Dedifferentiated amniotic fluid mesenchymal stem cell (primary cell): ENCODE data around the gene ARID5A.

ENCODE experiments used
- DNase-seq: peaks from one replicate; pipeline ENCODE4 v3.0.0-alpha.2; 2016; ENCODE audit errors: extremely low spot score

Gene ARID5A

DNA sequence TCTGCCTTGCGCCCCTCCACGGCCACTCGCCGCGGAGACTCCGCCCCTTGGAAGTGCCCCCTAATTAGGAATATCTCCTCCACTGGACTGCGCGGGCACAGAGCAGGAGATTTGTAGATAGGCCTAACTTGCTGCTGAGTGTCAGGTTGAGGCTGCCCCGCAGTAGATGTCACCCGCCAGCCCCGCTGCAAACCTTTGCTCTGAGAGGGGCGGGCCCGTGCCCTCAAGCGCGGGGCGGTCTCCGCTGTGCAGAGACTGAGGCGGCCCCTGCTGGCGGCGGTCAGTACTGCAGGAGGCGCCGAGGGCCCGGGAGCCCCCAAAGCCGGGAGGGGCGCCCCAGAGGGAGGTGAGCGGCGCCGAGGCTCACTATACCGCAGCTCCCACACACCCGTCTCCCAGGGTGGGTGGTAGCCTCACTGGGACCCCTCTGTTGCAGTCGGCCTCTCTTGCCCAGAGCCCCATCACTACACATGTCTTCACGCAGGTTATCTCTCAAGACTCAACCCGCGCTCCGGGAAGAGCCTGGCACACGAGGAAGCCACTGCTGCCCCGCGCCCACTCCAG, 28.5 kb upstream of the ARID5A start:
- no peak for DNase-seq

DNA sequence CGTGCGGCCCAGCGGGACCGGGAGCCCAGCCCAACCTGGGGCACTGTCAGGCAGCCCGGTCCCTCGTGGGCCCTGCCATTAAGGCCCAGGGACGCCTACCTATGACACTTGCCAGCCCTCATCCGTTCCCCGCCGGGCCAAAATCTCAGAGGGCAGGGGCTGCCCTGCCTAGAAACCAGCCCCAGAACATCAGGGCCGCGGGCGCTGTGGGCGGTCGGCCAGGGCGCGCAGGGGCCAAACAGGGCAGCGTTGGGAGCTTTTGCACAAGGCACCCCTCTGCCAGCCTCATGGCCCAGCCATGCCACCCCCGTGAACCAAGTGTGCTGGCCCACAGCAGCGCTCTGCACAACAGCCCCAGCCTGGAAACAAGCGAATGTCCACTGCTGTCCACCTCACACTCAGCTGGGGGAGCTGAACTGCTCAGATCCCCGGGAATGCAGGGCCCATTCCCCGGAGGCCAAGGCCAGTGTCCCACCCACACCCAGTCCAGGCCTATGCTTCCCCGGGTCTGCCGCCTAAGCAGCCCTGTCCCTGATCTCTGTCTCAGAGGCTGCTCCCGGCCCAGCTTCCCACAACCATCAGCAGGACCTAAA, 27.9 kb upstream of the ARID5A start:
- DNase-seq = no peak

DNA sequence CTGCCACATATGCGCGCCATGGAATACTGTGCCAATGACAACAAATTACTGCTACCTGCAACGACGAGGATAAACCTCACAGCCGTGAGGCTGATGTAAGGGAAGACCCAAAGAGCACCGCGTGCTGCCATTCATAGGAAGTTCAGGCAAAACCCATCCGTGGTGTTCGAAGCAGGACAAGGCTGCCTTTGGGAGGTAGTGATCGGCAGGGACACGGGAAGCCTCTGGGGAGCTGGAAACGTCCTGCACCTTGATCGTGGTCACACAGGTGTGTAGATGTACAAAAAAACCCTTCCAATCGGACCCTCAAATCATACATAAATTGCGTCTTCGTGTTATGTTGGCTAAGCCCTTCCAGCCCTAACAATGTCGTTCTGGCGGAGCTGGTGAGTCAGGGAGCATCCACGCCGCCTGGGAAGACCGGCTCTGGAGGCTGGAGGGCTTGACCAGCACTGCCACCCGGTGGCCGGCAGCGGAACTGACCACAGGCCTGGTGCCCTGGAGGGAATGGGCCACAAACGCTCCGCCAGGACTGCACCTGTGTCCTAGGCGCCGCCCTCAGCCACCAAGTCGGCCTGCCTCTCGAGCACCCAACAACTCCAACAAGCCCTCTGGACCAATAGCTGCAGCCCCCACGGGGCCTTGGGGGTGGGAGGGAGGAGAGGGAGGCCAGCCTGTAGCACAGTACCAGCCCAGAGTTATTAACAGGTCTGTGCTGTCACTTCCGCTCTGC, 27.3 kb upstream of the ARID5A start:
- DNase-seq = peak; percentile 79

DNA sequence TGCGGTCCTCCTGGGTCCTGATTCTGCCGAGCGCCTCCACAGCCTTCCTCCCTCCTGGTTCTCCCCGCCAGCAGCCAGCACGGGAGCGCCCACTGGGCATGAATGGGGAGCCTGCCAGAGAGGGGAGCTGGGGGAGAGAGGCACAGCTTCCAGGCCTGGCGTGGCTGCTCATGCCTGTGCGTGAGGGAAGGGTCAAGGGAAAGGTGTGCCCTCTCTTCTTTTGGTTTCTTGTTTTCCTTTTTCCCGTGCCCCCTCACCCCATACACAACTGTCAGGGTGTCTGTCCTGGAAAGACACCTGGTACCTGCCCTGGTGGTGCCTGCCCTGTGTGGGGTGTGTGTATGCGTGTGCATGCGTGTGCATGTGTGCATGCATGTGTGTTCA, 26.7 kb upstream of the ARID5A start:
- no peak for DNase-seq

DNA sequence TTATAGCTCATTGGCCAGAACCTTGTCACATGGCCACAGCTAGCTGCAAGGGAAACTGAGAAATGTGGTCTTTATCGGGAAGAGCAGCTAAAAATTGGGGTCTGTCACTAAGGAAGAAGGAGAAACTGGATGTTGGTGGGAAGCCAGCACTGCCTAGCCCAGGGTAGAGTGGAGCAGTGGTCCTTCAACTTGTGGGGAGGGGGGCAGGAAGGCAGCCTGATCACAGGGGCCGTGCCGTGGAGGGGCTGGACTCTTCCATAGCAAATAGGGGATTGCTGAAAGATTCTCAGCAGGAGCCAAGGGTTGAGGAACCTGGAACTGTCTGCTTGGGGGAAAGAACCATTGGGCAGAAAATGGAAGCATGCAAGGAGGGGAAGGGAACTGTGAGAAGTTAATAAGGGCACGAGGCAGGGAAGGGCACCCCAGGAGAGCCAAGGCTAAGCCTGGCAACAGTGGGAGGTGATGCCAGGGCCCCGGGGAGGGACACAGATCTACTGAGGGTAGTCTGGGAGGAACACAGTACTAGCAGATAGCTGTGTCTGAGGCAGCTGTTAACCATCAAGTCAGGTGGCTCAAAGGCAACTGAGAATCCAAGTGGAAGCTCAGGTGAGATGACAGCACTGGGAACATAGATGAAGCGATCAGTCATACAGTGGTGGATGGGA, 25.5 kb upstream of the ARID5A start:
- no peak for DNase-seq

DNA sequence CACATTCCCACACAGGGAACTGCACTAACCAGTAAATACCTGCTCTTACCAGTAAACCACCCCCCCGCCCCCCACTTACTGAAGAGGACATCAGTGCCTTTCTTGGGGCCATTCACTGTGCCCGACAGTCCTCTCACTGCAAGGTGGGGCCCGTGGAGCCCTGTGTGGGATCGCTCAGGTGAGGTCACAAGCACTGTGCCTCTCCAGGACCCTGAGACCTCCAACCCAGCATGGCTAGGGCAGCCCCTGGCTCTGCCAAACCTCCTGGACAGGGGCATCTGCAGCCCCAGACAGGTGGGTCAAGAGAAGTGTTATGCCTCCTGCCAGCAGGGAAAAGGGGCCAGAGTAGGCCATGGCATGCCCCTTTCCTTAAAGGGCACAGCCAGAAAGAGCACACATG, 24.7 kb upstream of the ARID5A start:
- no peak for DNase-seq

DNA sequence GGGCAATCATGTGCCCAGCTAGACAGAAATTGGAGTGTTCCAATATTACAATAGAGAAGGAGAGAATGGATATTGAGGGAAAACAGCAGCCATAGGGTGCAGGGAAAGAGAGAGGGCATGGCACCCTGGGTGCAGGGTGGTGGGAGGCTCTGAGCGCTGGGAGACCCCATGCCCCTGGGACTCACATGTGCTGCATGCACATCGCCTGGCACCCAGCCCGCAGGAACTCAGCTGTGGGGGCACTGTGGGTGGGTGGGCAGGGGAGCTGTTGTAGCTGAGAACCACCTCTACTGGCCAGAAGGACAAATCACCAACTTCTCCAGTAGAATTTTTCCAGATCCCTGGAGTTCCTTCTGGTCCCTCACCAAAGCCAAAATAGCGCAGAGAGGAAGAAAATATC, 24.2 kb upstream of the ARID5A start:
- DNase-seq = no peak

DNA sequence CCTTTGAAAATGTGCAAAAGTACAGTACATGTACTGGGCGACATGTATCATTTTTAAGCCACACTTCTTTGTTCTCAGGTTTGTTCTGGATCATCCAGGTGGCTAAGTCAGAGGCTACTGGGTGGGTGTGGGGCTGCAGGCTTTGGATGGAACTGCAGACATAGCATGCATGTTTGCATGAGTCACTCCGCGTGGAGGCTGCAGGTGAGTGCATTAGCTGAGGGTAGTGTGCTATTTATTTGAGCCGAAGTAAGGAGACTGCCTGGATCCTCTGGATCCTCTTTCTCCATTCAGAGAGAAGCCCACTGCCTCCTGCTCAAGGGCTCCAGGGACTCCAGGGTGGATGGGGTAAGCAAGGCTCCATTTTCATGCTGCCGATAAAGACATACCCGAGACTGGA, 22.0 kb upstream of the ARID5A start:
- no peak for DNase-seq

DNA sequence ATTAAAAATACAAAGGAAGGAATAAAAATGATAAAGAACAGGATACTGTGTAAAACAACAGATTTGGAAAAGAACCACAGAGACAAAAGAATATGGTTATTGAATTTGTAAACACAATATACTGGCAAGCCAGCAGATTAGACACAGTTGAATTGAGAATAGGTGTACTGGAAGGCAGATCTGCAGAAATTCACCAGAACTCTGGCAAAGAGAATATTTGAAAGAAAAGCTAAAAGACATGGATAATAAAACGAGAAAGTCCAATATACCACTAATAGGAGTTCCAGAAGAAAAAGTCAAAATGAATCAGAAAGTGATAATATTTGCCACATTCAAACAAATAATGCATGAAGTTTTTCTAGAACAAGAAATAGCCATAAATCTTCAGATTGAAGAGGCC, 19.5 kb upstream of the ARID5A start:
- no peak for DNase-seq

DNA sequence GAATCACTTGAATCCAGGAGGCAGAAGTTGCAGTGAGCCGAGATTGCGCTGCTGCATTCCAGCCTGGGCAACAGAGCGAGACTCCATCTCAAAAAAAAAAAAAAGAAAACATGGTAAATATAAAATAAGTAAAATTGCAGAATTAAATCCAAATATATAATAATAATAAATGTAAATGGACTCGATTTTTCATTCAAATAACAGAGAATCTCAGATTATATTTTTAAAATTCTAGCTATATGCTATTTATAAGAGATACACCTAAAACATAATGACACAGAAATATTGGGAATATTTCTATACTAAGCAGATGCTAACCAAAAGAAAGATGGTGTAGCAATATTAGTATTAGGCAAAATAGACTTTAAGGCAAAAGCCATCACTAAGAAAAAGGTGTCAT, 16.3 kb upstream of the ARID5A start:
- DNase-seq = no peak

DNA sequence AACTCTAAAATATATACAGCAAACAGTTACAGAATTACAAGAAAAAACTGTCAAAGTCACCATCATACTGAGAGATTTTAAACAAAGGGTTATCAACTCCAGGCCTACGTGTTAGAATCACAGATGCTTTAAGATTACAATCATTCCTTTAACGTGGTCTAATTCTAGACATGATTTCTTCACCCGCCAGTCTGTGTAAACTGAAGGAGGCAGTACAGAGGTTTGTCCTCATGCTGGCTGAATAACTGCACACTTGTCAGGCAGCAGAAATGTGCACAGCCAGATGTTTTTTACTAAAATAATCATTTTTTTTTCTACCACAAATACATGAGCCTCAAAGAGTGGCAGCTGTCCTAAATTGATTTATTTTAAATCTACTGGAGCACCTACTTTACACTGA, 15.9 kb upstream of the ARID5A start:
- DNase-seq = no peak

DNA sequence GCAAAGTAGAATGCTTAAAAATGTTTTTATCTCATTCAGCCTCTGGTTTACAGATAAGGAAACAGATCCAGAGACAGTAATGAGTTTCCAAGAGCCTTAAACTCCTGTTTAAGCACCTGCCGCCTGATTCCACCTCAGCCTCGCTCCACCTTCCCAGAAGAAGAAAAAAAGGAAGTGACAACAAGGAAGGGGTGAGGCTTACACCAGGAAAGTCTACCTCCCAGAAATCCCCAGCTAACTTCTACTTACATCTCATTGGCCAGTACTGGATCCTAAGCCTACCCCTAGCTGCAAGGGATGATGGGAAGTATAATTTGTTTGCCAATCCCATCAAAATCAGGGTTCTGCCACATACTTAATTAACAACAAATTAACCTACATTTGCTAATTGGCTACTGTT, 15.3 kb upstream of the ARID5A start:
- DNase-seq = no peak

DNA sequence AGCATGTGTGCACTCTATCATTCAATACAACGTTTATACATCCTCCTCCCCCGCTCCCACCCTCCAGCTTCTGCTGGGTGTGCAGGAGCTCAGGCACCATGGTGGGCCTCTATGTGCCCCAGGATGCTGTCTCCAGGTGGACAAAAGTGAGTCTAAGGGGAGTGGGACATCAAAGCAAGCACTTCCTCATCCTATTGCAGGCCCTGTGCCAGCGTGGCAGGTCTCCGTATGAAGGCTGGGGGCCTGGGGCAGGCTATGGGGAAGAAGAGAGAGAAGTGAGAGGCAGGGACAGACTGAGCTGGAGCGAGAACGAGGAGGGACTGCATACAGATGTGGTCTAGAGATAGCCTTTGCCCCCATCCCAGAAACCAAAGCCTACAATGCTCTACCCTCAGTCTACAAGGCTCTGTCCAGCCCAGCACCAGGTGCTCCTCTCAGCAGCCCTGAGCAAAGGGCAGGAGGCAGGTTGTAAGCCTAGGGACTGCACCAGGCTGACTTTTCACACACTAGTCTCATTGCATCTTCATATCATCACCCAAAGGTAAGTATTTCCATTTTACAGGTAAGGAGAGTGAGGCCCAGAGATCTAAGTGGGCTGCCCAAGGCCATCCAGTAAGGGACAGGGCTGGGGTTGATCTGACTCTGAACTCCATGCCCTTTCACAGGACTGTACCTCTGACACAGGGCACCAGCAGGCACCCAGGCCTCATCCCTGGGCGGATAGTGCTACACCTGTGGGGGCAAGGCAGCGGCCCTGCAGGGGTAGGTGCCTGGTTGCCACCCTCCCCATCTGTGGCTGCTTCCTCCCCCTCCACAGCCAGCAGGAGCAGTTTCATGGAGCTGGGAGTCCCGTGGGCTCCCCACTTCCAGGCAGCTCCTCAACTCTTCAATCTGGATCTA, 14.0 kb upstream of the ARID5A start:
- no peak for DNase-seq

DNA sequence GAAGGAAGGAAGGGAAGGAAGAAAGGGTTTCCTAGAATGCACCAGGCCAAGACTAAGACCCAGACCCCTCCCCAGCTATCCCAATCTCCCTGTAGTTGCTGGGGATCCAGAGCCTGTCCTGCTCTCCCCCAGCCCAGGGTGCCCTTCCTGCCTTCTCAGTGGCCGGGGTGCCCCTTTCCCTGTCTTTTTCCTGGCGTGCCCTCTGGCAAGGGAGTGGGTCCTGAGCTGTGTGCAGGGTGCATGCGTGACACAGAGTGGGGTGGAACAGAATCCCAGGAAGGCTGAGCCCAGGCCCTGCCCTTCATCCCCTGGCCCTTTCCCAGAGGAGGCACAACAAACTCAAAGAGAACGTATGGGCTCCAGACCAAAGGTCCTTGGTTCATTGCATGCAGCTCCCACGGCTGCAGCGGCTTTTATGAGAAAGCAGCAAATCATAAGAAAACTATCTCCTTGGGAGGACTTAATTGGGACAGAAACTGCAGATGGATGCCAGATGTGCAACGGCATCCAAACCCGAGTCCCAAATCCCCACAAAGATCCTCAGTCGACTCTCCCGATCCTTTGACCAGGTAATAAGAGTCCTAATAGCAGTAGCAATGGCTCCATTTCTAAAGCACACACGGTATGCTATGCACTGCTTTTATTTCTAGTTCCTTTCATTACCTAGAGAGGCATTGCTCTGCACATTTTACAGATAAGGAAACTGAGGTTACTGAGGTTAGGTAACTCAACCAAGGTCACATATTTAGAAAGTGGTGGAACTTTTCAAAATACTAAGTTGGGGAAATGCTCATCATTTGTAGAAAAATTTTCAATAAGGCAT, 12.7 kb upstream of the ARID5A start:
- DNase-seq = no peak

DNA sequence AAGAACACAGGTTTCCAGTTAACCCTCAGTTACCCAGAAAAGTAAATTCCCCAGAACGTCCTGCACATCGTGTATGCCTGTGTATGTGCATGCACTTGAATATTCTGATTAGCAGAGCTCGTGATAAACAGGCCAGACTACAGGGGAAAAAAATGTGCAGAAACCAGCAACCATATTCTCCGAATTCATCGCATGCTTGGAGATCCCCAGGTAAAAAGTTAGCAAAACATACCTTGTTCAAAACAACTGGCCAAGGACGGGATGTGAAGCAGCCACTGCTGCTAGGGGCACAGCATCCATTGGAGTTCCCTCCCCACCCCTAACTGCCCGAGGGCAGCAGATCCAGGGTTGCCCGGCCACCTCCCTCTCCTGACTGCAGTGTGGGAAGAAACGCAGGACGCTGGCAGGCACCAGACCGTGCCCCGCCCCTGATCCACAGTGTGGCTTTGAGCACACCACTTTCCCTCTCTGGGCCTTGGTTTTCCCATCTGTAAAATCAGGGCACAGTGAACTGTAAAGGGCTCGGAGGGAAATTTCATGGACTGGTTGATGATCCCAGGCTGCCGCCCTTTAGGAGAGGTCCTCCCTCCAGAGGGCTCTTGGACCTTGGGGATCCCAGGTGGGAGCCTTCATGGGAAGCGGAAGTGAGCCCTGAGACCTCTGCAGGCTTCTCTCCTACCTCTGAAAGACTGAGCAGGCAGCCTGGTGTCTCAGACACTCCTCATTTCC, 11.9 kb upstream of the ARID5A start:
- no peak for DNase-seq

DNA sequence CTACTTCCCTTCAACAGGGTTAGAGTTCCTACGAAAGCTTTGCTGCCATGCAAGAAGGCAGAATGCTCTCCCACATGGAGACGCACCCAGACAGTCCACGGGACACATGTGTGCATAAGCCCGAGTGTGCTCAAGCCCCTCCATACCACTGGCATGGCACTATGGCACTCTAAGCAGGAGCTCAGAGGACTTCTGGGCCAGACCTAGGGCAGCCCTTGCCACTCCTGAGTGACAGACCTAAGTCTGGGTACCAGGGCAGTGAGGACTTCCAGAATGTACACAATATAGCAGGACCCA, 11.4 kb upstream of the ARID5A start:
- DNase-seq = no peak

DNA sequence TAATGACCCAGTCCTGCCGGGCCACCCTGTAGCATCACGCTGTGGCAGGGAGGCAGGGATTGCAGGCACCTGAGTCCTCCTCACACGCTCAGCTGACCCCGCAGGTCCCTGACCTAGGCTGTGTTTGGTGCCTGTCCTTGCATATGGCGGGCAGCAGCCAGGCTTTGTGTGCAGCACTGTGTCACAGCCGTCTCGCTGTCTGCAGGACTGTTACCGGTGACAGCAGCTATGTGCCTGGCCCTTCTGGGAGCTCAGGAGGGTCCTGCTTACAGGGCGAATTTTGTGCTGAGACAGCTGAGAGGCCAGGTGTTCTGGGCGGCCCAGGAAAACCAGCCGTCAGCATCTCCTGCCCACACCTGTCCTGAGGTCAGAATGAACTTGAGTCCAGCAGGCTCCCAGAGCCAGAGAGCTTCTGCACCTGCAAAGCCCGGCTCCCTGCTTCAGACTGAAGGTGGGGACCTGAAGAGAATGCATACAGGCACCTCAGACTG, 10.4 kb upstream of the ARID5A start:
- no peak for DNase-seq

DNA sequence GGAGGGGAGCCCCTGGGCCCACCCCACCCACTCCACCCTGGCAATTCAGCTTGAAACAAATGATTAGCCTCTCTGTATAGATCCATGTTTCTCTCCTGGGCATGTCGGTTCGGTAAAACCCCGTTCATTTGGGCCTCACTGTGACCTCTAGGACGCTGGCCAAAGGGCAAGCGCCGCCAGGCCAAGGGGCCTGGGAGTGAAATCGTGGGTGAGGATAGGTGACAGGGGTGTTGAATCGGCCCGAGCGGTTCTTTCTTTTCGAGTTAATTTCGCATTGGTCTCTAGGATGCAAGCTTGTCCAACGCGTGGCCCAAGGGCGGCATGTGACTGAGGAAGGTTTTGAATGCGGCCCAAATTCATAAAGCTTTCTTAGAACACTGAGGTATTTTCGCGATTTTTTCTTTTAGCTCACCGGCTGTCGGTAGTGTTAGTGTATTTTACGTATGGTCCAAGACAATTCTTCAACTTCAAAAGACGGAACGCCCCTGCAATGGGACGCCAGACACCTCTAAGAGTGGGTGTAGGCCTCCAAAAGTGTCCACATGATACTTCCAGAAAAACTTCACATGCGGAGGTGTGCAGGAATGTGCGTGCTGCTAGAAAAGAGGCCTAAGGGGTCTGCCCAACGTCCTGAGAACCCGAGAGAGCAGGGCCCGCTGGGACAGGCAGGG, 9.8 kb upstream of the ARID5A start:
- no peak for DNase-seq

DNA sequence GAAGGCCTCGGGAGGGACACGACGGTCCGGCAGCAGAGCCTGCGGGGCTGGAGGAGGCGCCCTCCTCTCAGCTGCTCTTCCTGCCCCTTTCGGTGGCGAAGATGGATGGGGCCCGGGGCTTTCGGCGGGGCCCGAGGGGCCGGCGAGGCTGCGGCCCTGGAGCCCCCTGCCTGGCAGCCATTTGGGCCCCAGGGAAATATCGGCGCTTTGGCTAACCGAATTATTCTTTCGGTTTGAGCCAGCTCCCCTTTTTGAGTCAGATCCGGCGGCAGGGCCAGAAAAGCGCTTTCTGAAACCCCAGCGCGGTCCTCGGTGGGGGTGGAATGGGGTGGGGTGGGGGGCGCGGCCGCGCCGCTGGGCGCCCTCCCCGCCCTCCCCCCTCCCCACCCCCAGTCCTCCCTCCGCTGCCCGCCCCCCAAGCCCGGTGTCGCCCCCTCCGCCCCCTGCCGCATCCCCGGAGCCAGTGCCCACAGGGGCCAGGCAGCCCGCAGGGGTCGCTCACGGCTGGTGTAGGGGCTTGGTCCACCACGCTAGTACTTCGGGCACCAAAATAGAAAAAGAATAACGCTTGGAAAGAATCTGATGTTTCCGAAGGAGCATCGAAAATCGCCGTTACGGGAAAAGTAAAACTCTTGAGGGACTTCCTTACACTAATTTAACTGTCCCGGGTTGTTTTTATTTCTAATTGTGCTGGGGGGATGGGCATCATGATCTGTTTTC, 9.1 kb upstream of the ARID5A start:
- DNase-seq = no peak
